ENCODE measurements around the gene SMARCA2. TPM values are rescaled to one million over a fixed set of nuclear protein-coding genes. Genes with fewer than 3 reads are reported as not detected.

Gene SMARCA2
- total RNA-seq, 1 experiment from 2014 or later, result 28.0 TPM

GRCh38 chr9:1996156-1996555, 19.0 kb upstream of the SMARCA2 start:
- no peaks in the 10 kb centered on the region for H3K9me3 ChIP-seq (replicated peaks)
- H3K27ac ChIP-seq, result no peak overlapping the region
- DNase-seq (ENCODE audit: low read depth in 1 of 2, low spot score in 2 of 2), result no peak
- H3K4me1 ChIP-seq (replicated peaks), result no peaks in the 10 kb centered on the region
- H3K27me3 ChIP-seq (replicated peaks), result no peaks in the 10 kb centered on the region
- H3K4me3 ChIP-seq, result no peak overlapping the region
- no peaks in the 10 kb centered on the region for H3K36me3 ChIP-seq

GRCh38 chr9:1997646-1998045, 17.5 kb upstream of the SMARCA2 start:
- Histone ChIP-seq H3K9me3 (replicated peaks) (no peaks in the 10 kb centered on the region), H3K27ac (no peak overlapping the region), H3K4me1 (replicated peaks) (no peaks in the 10 kb centered on the region), H3K36me3 (no peaks in the 10 kb centered on the region), H3K27me3 (replicated peaks) (no peaks in the 10 kb centered on the region), H3K4me3 (no peak overlapping the region)
- DNase-seq (ENCODE audit: low read depth in 1 of 2, low spot score in 2 of 2), result no peak

- Histone ChIP-seq H3K4me3 (no peak overlapping the region), H3K27ac (no peak overlapping the region), H3K27me3 (replicated peaks) (no peaks in the 10 kb centered on the region), H3K36me3 (no peaks in the 10 kb centered on the region), H3K9me3 (replicated peaks) (no peaks in the 10 kb centered on the region), H3K4me1 (replicated peaks) (no peaks in the 10 kb centered on the region)
- DNase-seq (ENCODE audit: low read depth in 1 of 2, low spot score in 2 of 2), result no peak
Measured at GRCh38 chr9:1998111-1998510, 17.0 kb upstream of the SMARCA2 start.

- Histone ChIP-seq H3K4me1 (replicated peaks) (no peaks in the 10 kb centered on the region), H3K27me3 (replicated peaks) (no peaks in the 10 kb centered on the region), H3K36me3 (no peaks in the 10 kb centered on the region), H3K27ac (no peak overlapping the region), H3K4me3 (no peak overlapping the region), H3K9me3 (replicated peaks) (no peaks in the 10 kb centered on the region)
- DNase-seq (ENCODE audit: low read depth in 1 of 2, low spot score in 2 of 2), result no peak
Measured at GRCh38 chr9:2000314-2000713, 14.8 kb upstream of the SMARCA2 start.

GRCh38 chr9:2008372-2008771, 6.8 kb upstream of the SMARCA2 start:
- Histone ChIP-seq H3K4me3 (no peak overlapping the region), H3K36me3 (no peaks in the 10 kb centered on the region), H3K27ac (no peak overlapping the region), H3K27me3 (replicated peaks) (no peaks in the 10 kb centered on the region), H3K4me1 (replicated peaks) (no peaks in the 10 kb centered on the region), H3K9me3 (replicated peaks) (no peaks in the 10 kb centered on the region)
- DNase-seq (ENCODE audit: low read depth in 1 of 2, low spot score in 2 of 2), result no peak

GRCh38 chr9:2012347-2012746, 2.8 kb upstream of the SMARCA2 start:
- H3K27me3 ChIP-seq (replicated peaks), result no peaks in the 10 kb centered on the region

GRCh38 chr9:2013743-2014475, 1.2 kb upstream of the SMARCA2 start:
- Histone ChIP-seq H3K27me3 (replicated peaks) (no peaks in the 10 kb centered on the region), H3K27ac (no peak overlapping the region), H3K36me3 (peaks cover 5% of the 10 kb centered on the region; the same call in 1 of the 2 replicates), H3K4me1 (replicated peaks) (no peaks in the 10 kb centered on the region), H3K9me3 (replicated peaks) (no peaks in the 10 kb centered on the region), H3K4me3 (peak overlapping the region; percentile 60)
- DNase-seq (ENCODE audit: low read depth in 1 of 2, low spot score in 2 of 2), result no peak

More at GRCh38 chr9:2012347-2012746, 2.8 kb upstream of the SMARCA2 start:
- H3K27ac ChIP-seq, result no peak overlapping the region
- H3K4me3 ChIP-seq, result no peak overlapping the region
- no peak for DNase-seq (ENCODE audit: low read depth in 1 of 2, low spot score in 2 of 2)
- no peaks in the 10 kb centered on the region for H3K4me1 ChIP-seq (replicated peaks)
- no peaks in the 10 kb centered on the region for H3K9me3 ChIP-seq (replicated peaks)
- H3K36me3 ChIP-seq, result peaks cover under 1% of the 10 kb centered on the region; the same call in 1 of the 2 replicates

- H3K4me3 ChIP-seq, result peak overlapping the region; percentile 60
- H3K36me3 ChIP-seq, result peaks cover 5% of the 10 kb centered on the region; the same call in 1 of the 2 replicates
- DNase-seq (ENCODE audit: low read depth in 1 of 2, low spot score in 2 of 2), result peak; percentile 37 to 47
- no peaks in the 10 kb centered on the region for H3K27me3 ChIP-seq (replicated peaks)
- H3K9me3 ChIP-seq (replicated peaks), result no peaks in the 10 kb centered on the region
- no peaks in the 10 kb centered on the region for H3K4me1 ChIP-seq (replicated peaks)
- H3K27ac ChIP-seq, result peak overlapping the region; percentile 28; the same call in 1 of the 2 replicates
Measured at GRCh38 chr9:2015581-2016407, 647 bp downstream of the SMARCA2 start.

GRCh38 chr9:2016408-2017330, 1.5 kb downstream of the SMARCA2 start:
- H3K27me3 ChIP-seq (replicated peaks), result no peaks in the 10 kb centered on the region
- peaks cover 5% of the 10 kb centered on the region; the same call in 1 of the 2 replicates for H3K36me3 ChIP-seq
- no peaks in the 10 kb centered on the region for H3K4me1 ChIP-seq (replicated peaks)
- H3K27ac ChIP-seq, result peak overlapping the region; percentile 68
- H3K4me3 ChIP-seq, result peak overlapping the region; percentile 60
- H3K9me3 ChIP-seq (replicated peaks), result no peaks in the 10 kb centered on the region
- DNase-seq (ENCODE audit: low read depth in 1 of 2, low spot score in 2 of 2), result peak; percentile 52 to 58

- Histone ChIP-seq H3K9me3 (replicated peaks) (no peaks in the 10 kb centered on the region), H3K4me3 (peak overlapping the region; percentile 60), H3K27me3 (replicated peaks) (no peaks in the 10 kb centered on the region), H3K36me3 (peaks cover 5% of the 10 kb centered on the region; the same call in 1 of the 2 replicates), H3K27ac (peak overlapping the region; percentile 68), H3K4me1 (replicated peaks) (no peaks in the 10 kb centered on the region)
- peak; percentile 40 to 57 for DNase-seq (ENCODE audit: low read depth in 1 of 2, low spot score in 2 of 2)
Measured at GRCh38 chr9:2017331-2018161, 2.4 kb downstream of the SMARCA2 start.

- H3K27ac ChIP-seq, result 0 out of 2 replicates have a peak overlapping the region, but pooled peaks have one; percentile 68
- peaks cover 5% of the 10 kb centered on the region; the same call in 1 of the 2 replicates for H3K36me3 ChIP-seq
- H3K27me3 ChIP-seq (replicated peaks), result no peaks in the 10 kb centered on the region
- no peaks in the 10 kb centered on the region for H3K9me3 ChIP-seq (replicated peaks)
- H3K4me1 ChIP-seq (replicated peaks), result no peaks in the 10 kb centered on the region
- peak overlapping the region; percentile 60 for H3K4me3 ChIP-seq
- no peak for DNase-seq (ENCODE audit: low read depth in 1 of 2, low spot score in 2 of 2)
Measured at GRCh38 chr9:2018162-2018643, 3.1 kb downstream of the SMARCA2 start.

- no peak for DNase-seq (ENCODE audit: low read depth in 1 of 2, low spot score in 2 of 2)
- Histone ChIP-seq H3K27me3 (replicated peaks) (no peaks in the 10 kb centered on the region), H3K4me1 (replicated peaks) (no peaks in the 10 kb centered on the region), H3K9me3 (replicated peaks) (no peaks in the 10 kb centered on the region), H3K4me3 (no peak overlapping the region), H3K36me3 (peaks cover 5% of the 10 kb centered on the region; the same call in 1 of the 2 replicates), H3K27ac (no peak overlapping the region)
Measured at GRCh38 chr9:2018764-2019558, 3.8 kb downstream of the SMARCA2 start.

All from SJSA1 (cell line).